ENCODE results near the gene TXNDC5.
"Not testable (repeated sequence)": the region's sequence is repeated elsewhere in the genome, so short reads cannot be mapped to it uniquely, and the experiment has no call there.

The TXNDC5 gene

DNA sequence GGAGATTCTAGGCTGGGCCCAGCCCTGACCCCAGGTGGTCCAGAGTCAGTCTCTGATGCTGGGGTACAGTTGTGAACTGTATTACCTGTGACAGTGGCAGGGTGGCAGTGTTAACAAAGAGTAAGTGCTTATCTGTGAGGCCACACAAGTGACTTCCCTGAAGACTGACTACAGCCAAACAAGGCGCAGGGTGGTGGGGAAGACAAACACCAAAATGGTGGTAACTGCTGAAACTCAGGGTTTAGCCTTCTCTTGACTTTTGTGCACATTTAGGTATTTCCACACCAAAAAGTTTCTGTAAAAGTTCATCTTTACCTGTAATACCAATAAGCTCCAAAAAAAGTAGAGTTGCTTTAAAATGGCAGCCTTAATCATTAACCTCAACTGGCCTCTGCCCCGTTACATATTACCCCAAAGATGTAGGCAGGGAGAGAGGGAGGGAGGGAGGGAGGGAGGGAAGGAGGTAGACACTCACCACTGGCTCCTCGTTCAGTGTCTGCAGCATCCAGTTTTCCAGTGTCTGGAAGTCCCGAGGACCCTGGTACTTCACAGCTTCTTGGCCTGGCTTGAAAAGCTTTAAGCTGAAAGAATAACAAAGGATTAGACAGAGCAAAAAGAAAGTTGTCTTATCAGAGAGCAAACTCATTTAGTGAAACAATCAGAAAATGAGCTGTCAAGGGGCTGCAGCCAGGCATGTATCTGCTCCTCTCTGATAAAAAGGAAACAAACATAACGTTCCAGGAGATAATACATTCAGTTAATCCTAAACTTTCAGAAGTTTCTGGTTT is 11.3 kb downstream of the TXNDC5 start:
- peaks cover 10 to 92% (median 78%) of the 10 kb centered on the region in 4 experiments for H3K36me3 ChIP-seq (ENCODE audit: control insufficient read depth in 4 of 4, insufficient read depth in 4 of 4, low read length in 3 of 4)
- no peak overlapping the region for H3K4me3 ChIP-seq (ENCODE audit: control insufficient read depth in 1 of 7, extremely low read depth in 1 of 7, insufficient read depth in 4 of 7, low read depth in 2 of 7, low read length in 6 of 7)
- no peaks in the 10 kb centered on the region for H3K9me3 ChIP-seq (ENCODE audit: control extremely low read depth in 1 of 5, control insufficient read depth in 4 of 5, insufficient read depth in 2 of 5, low read depth in 1 of 5, low read length in 4 of 5)
- ChIA-PET POLR2A (interaction anchor here (1.2 kb wide), 1 partner anchor 10 kb away, joined by 3 read pairs; no protein-coding TSS in a partner anchor), CTCF (interaction anchor here (0.7 to 3.4 kb wide), 13 partner anchors 10 to 177 kb away, joined by 3 to 21 read pairs (median 3); no protein-coding TSS in a partner anchor)
- H3K4me1 ChIP-seq (ENCODE audit: control extremely low read depth in 1 of 4, control insufficient read depth in 4 of 4, insufficient read depth in 4 of 4, low read length in 3 of 4): no peaks in the 10 kb centered on the region
- peak; percentile 24 to 63 (median 54) for DNase-seq
- H3K27me3 ChIP-seq (replicated peaks in 2 of 5; ENCODE audit: control insufficient read depth in 4 of 5, insufficient read depth in 5 of 5, low read length in 4 of 5): no peaks in the 10 kb centered on the region
- H3K27ac ChIP-seq (ENCODE audit: insufficient read depth in 1 of 2, low read depth in 1 of 2, low read length in 2 of 2, poor library complexity in 1 of 2, severe bottlenecking in 2 of 2): no peak overlapping the region
- 75% methylated on average over 1 of the region's 5 CpGs for WGBS (ENCODE audit: insufficient coverage)

- H3K4me1 ChIP-seq (ENCODE audit: control extremely low read depth in 1 of 4, control insufficient read depth in 4 of 4, insufficient read depth in 4 of 4, low read length in 3 of 4); H3K9me3 ChIP-seq (ENCODE audit: control extremely low read depth in 1 of 5, control insufficient read depth in 4 of 5, insufficient read depth in 2 of 5, low read depth in 1 of 5, low read length in 4 of 5); DNase-seq; H3K4me3 ChIP-seq (ENCODE audit: control insufficient read depth in 1 of 7, extremely low read depth in 1 of 7, insufficient read depth in 4 of 7, low read depth in 2 of 7, low read length in 6 of 7); H3K27me3 ChIP-seq (replicated peaks in 2 of 5; ENCODE audit: control insufficient read depth in 4 of 5, insufficient read depth in 5 of 5, low read length in 4 of 5); H3K27ac ChIP-seq (ENCODE audit: insufficient read depth in 1 of 2, low read depth in 1 of 2, low read length in 2 of 2, poor library complexity in 1 of 2, severe bottlenecking in 2 of 2): not testable (repeated sequence)
- CTCF ChIA-PET: interaction anchor here (1.4 to 3.4 kb wide), 5 partner anchors 10 to 176 kb away, joined by 3 to 21 read pairs (median 9); no protein-coding TSS in a partner anchor
- 98% methylated on average over 8 of the region's 8 CpGs for WGBS (ENCODE audit: insufficient coverage)
- POLR2A ChIA-PET: interaction anchor here (1.2 kb wide), 1 partner anchor 11 kb away, joined by 3 read pairs; no protein-coding TSS in a partner anchor
- peaks cover 7 to 93% (median 79%) of the 10 kb centered on the region in 4 experiments for H3K36me3 ChIP-seq (ENCODE audit: control insufficient read depth in 4 of 4, insufficient read depth in 4 of 4, low read length in 3 of 4)
Observed at GRCh38 chr6:7898193-7898586, 12.4 kb downstream of the TXNDC5 start.

DNA sequence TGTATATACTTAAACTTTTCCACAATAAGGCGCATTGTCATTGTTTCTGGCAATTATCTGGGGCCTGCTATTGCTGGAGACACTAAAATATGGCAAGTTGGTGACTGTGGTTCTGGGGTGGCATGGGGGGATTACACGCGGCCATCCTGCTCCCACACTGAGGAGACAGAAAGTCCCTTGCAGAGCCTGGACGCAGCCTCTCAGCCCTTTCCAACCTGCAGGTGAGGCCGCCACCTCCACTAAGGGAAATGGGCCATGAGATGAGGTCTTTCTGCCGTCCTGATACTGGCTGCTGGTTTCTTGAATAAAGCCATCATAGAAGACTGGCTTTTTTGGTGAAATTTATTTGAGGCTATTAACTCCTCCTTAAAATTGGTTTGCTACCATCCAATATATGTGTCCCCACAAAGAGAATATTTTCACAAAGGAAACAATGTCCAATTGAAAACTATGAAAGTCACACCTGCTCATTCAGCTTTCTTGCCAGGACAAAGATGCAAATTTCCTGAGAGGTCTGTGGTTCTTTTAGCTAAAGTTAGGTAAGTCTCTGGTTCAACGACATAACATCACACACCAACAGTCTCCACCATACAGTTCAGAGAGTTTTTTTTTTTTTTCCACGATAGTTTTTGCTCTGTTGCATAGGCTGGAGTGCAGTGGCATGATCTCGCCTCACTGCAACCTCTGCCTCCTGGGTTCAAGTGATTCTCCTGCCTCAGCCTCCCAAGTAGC is 13.0 kb downstream of the TXNDC5 start:
- Histone ChIP-seq H3K4me3 (ENCODE audit: control insufficient read depth in 1 of 7, extremely low read depth in 1 of 7, insufficient read depth in 4 of 7, low read depth in 2 of 7, low read length in 6 of 7) (no peak overlapping the region), H3K36me3 (ENCODE audit: control insufficient read depth in 4 of 4, insufficient read depth in 4 of 4, low read length in 3 of 4) (peaks cover 7 to 93% (median 78%) of the 10 kb centered on the region in 4 experiments), H3K9me3 (ENCODE audit: control extremely low read depth in 1 of 5, control insufficient read depth in 4 of 5, insufficient read depth in 2 of 5, low read depth in 1 of 5, low read length in 4 of 5) (no peaks in the 10 kb centered on the region), H3K27ac (ENCODE audit: insufficient read depth in 1 of 2, low read depth in 1 of 2, low read length in 2 of 2, poor library complexity in 1 of 2, severe bottlenecking in 2 of 2) (peak overlapping the region in 1 of 2 experiments; percentile 43), H3K4me1 (ENCODE audit: control extremely low read depth in 1 of 4, control insufficient read depth in 4 of 4, insufficient read depth in 4 of 4, low read length in 3 of 4) (no peaks in the 10 kb centered on the region), H3K27me3 (replicated peaks in 2 of 5; ENCODE audit: control insufficient read depth in 4 of 5, insufficient read depth in 5 of 5, low read length in 4 of 5) (no peaks in the 10 kb centered on the region)
- DNase-seq: no peak
- WGBS (ENCODE audit: insufficient coverage): 95% methylated on average over 6 of the region's 9 CpGs
- POLR2A ChIA-PET: no interaction called here
- CTCF ChIA-PET: interaction anchor here (0.6 to 3.4 kb wide), 6 partner anchors 9 to 175 kb away, joined by 3 to 21 read pairs (median 7); no protein-coding TSS in a partner anchor

DNA sequence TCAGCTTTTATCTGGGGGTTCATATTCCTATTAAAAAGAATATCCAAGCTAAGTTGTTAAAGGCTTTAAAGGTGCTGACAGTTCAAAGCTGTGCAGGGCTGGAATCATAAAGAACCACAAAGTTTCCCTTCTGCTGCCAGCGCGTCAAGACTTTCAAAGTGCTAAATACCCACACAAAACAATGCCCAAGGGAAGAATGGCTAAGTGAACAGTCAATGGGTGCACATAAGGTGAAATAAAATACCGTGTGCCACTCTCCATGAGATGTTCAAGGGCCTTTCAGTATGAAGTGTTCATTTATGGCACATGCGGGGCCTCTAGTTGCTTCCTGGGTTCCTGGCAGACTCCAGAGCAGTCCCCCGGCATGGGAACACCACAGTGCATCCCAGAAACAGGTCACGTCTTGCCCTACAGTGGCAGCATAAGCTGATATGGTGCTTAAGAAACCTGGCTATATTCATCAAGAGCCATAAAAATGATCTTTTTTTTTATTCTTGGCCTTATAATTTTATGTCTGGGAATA is 14.1 kb downstream of the TXNDC5 start:
- CTCF ChIA-PET: interaction anchor here (0.9 to 2.9 kb wide), 4 partner anchors 8 to 175 kb away, joined by 3 to 13 read pairs (median 6); no protein-coding TSS in a partner anchor

GRCh38 chr6:7895125-7895423 is 15.5 kb downstream of the TXNDC5 start:
- DNase-seq: no peak
- Histone ChIP-seq H3K27ac (ENCODE audit: insufficient read depth in 1 of 2, low read depth in 1 of 2, low read length in 2 of 2, poor library complexity in 1 of 2, severe bottlenecking in 2 of 2) (no peak overlapping the region), H3K4me3 (ENCODE audit: control insufficient read depth in 1 of 7, extremely low read depth in 1 of 7, insufficient read depth in 4 of 7, low read depth in 2 of 7, low read length in 6 of 7) (no peak overlapping the region), H3K36me3 (ENCODE audit: control insufficient read depth in 4 of 4, insufficient read depth in 4 of 4, low read length in 3 of 4) (peaks cover 12 to 94% (median 79%) of the 10 kb centered on the region in 4 experiments), H3K4me1 (ENCODE audit: control extremely low read depth in 1 of 4, control insufficient read depth in 4 of 4, insufficient read depth in 4 of 4, low read length in 3 of 4) (no peaks in the 10 kb centered on the region), H3K9me3 (ENCODE audit: control extremely low read depth in 1 of 5, control insufficient read depth in 4 of 5, insufficient read depth in 2 of 5, low read depth in 1 of 5, low read length in 4 of 5) (no peaks in the 10 kb centered on the region), H3K27me3 (replicated peaks in 2 of 5; ENCODE audit: control insufficient read depth in 4 of 5, insufficient read depth in 5 of 5, low read length in 4 of 5) (no peaks in the 10 kb centered on the region)
- WGBS (ENCODE audit: insufficient coverage): 100% methylated on average over 2 of the region's 7 CpGs
- ChIA-PET CTCF (interaction anchor here (1.1 to 2.9 kb wide), 3 partner anchors 9 to 173 kb away, joined by 3 to 13 read pairs (median 7); no protein-coding TSS in a partner anchor), POLR2A (no interaction called here)

More for the DNA sequence above, 14.1 kb downstream of the TXNDC5 start:
- no peaks in the 10 kb centered on the region for H3K27me3 ChIP-seq (replicated peaks in 2 of 5; ENCODE audit: control insufficient read depth in 4 of 5, insufficient read depth in 5 of 5, low read length in 4 of 5)
- no peaks in the 10 kb centered on the region for H3K9me3 ChIP-seq (ENCODE audit: control extremely low read depth in 1 of 5, control insufficient read depth in 4 of 5, insufficient read depth in 2 of 5, low read depth in 1 of 5, low read length in 4 of 5)
- no peak for DNase-seq
- peaks cover 8 to 93% (median 81%) of the 10 kb centered on the region in 4 experiments for H3K36me3 ChIP-seq (ENCODE audit: control insufficient read depth in 4 of 4, insufficient read depth in 4 of 4, low read length in 3 of 4)
- no peaks in the 10 kb centered on the region for H3K4me1 ChIP-seq (ENCODE audit: control extremely low read depth in 1 of 4, control insufficient read depth in 4 of 4, insufficient read depth in 4 of 4, low read length in 3 of 4)
- POLR2A ChIA-PET: no interaction called here
- H3K4me3 ChIP-seq (ENCODE audit: control insufficient read depth in 1 of 7, extremely low read depth in 1 of 7, insufficient read depth in 4 of 7, low read depth in 2 of 7, low read length in 6 of 7): no peak overlapping the region
- H3K27ac ChIP-seq (ENCODE audit: insufficient read depth in 1 of 2, low read depth in 1 of 2, low read length in 2 of 2, poor library complexity in 1 of 2, severe bottlenecking in 2 of 2): no peak overlapping the region
- WGBS (ENCODE audit: insufficient coverage): 100% methylated on average over 2 of the region's 6 CpGs

- CTCF ChIA-PET: interaction anchor here (1.1 to 2.9 kb wide), 3 partner anchors 10 to 173 kb away, joined by 3 to 13 read pairs (median 7); no protein-coding TSS in a partner anchor
- POLR2A ChIA-PET: no interaction called here
- Histone ChIP-seq H3K4me3 (ENCODE audit: control insufficient read depth in 1 of 7, extremely low read depth in 1 of 7, insufficient read depth in 4 of 7, low read depth in 2 of 7, low read length in 6 of 7) (no peak overlapping the region), H3K36me3 (ENCODE audit: control insufficient read depth in 4 of 4, insufficient read depth in 4 of 4, low read length in 3 of 4) (peaks cover 16 to 92% (median 81%) of the 10 kb centered on the region in 4 experiments), H3K27me3 (replicated peaks in 2 of 5; ENCODE audit: control insufficient read depth in 4 of 5, insufficient read depth in 5 of 5, low read length in 4 of 5) (no peaks in the 10 kb centered on the region), H3K9me3 (ENCODE audit: control extremely low read depth in 1 of 5, control insufficient read depth in 4 of 5, insufficient read depth in 2 of 5, low read depth in 1 of 5, low read length in 4 of 5) (no peaks in the 10 kb centered on the region), H3K27ac (ENCODE audit: insufficient read depth in 1 of 2, low read depth in 1 of 2, low read length in 2 of 2, poor library complexity in 1 of 2, severe bottlenecking in 2 of 2) (no peak overlapping the region), H3K4me1 (ENCODE audit: control extremely low read depth in 1 of 4, control insufficient read depth in 4 of 4, insufficient read depth in 4 of 4, low read length in 3 of 4) (no peaks in the 10 kb centered on the region)
- 93% methylated on average over 11 of the region's 13 CpGs for WGBS (ENCODE audit: insufficient coverage)
- DNase-seq: peak; percentile 20 to 61 (median 46)
Observed at GRCh38 chr6:7894262-7895124, 16.1 kb downstream of the TXNDC5 start.

All from common myeloid progenitor, CD34-positive (primary cell).